ENCODE results near the gene ATP6V0A1. TPM values are rescaled to one million over a fixed set of nuclear protein-coding genes. Genes with fewer than 3 reads are reported as not detected.

Gene ATP6V0A1
- total RNA-seq, 2 experiments from 2014 or later: 10.4 to 14.4 TPM

GRCh38 chr17:42428141-42428944 lies 30.3 kb upstream of the ATP6V0A1 start:
- intact Hi-C loops (cut with DNase I, micrococcal nuclease): loop anchor here (1.0 kb wide), 1 partner anchor 89 kb away; no protein-coding TSS in a partner anchor
- TF ChIP-seq, protein P1, sequence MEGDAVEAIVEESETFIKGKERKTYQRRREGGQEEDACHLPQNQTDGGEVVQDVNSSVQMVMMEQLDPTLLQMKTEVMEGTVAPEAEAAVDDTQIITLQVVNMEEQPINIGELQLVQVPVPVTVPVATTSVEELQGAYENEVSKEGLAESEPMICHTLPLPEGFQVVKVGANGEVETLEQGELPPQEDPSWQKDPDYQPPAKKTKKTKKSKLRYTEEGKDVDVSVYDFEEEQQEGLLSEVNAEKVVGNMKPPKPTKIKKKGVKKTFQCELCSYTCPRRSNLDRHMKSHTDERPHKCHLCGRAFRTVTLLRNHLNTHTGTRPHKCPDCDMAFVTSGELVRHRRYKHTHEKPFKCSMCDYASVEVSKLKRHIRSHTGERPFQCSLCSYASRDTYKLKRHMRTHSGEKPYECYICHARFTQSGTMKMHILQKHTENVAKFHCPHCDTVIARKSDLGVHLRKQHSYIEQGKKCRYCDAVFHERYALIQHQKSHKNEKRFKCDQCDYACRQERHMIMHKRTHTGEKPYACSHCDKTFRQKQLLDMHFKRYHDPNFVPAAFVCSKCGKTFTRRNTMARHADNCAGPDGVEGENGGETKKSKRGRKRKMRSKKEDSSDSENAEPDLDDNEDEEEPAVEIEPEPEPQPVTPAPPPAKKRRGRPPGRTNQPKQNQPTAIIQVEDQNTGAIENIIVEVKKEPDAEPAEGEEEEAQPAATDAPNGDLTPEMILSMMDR (IDR thresholded peaks at IDR 0.05): peak; percentile 71
- Mint-ChIP-seq H3K4me1 (ENCODE audit: low read depth) (peaks cover 1% of the 10 kb centered on the region), H3K27ac (no peak overlapping the region), H3K36me3 (ENCODE audit: low read depth) (no peaks in the 10 kb centered on the region), H3K27me3 (peaks cover 32% of the 10 kb centered on the region), H3K9me3 (no peaks in the 10 kb centered on the region), H3K4me3 (no peak overlapping the region)
- peaks cover 0 to under 1% of the 10 kb centered on the region in 2 experiments for H3K9me3 ChIP-seq (ENCODE audit: control insufficient read depth in 1 of 2, insufficient read depth in 1 of 2, low read length in 2 of 2)
- H3K27me3 ChIP-seq (ENCODE audit: control insufficient read depth in 1 of 2, insufficient read depth in 2 of 2, low read length in 2 of 2): peaks cover 8 to 11% of the 10 kb centered on the region in 2 experiments
- no peaks in the 10 kb centered on the region for H3K36me3 ChIP-seq (ENCODE audit: insufficient read depth, low read length)
- peak in 12 of 14 experiments; percentile 17 to 75 (median 32) for DNase-seq
- ChIA-PET POLR2A (interaction anchor here (0.6 to 1.4 kb wide), 3 partner anchors 13 to 112 kb away, joined by 3 to 4 read pairs (median 3); no protein-coding TSS in a partner anchor), CTCF (interaction anchor here (0.9 to 2.2 kb wide), 7 partner anchors 11 to 110 kb away, joined by 3 to 18 read pairs (median 3); no protein-coding TSS in a partner anchor)
- no peak overlapping the region for H3K27ac ChIP-seq (ENCODE audit: low read depth in 1 of 2, low read length in 2 of 2)
- H3K4me1 ChIP-seq (ENCODE audit: insufficient read depth, low read length): peaks cover 5% of the 10 kb centered on the region
- H3K4me3 ChIP-seq (ENCODE audit: low read length): no peak overlapping the region
- peak; percentile 80 for ATAC-seq (ENCODE audit: poor library complexity)

DNA sequence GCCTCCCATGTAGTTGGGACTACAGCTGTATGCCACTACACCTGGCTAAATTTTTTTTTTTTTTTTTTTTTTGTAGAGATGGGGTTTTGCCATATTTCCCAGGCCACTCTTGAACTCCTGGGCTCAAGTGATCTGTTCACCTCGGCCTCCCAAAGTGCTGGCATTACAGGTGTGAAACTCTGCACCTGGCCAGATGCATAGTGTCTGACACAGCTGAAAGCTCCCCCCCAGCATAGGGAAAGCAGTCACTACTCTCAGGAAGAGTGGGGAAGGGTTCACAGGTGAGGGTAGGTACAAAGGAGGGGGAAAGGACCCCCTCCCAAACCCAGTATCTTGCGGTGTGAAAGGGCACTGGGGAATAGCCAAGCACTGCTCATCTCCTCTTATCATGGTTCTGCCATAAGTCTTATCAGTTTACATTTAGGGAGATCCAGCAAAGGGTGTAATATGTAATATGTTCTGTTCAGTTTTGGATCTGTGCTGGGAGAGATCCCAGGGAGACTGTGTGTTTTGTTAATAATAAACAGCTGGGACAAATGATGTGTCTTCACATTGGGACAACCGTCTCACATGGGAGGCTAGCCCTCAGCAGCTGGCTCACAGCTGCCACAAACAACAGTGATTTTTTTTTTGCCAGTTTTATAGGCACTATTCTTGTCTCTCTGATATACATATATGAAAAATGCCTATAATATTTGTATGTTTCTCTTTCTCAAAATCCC lies 28.8 kb upstream of the ATP6V0A1 start:
- no peak for DNase-seq
- Mint-ChIP-seq H3K36me3 (ENCODE audit: low read depth) (no peaks in the 10 kb centered on the region), H3K4me1 (ENCODE audit: low read depth) (no peaks in the 10 kb centered on the region), H3K9me3 (no peaks in the 10 kb centered on the region), H3K27me3 (peaks cover 24% of the 10 kb centered on the region), H3K4me3 (no peak overlapping the region), H3K27ac (no peak overlapping the region)
- no peaks in the 10 kb centered on the region for H3K36me3 ChIP-seq (ENCODE audit: insufficient read depth, low read length)
- intact Hi-C loops (cut with DNase I, micrococcal nuclease): loop anchor here in 1 of 2 experiments (10.0 kb wide), 1 partner anchor 55 kb away; no protein-coding TSS in a partner anchor
- peaks cover 3% of the 10 kb centered on the region for H3K4me1 ChIP-seq (ENCODE audit: insufficient read depth, low read length)
- H3K27me3 ChIP-seq (ENCODE audit: control insufficient read depth in 1 of 2, insufficient read depth in 2 of 2, low read length in 2 of 2): peaks cover 0 to 3% of the 10 kb centered on the region in 2 experiments
- ChIA-PET CTCF (interaction anchor here (0.9 kb wide), 1 partner anchor 97 kb away, joined by 4 read pairs; no protein-coding TSS in a partner anchor), POLR2A (interaction anchor here (0.6 kb wide), 1 partner anchor 406 kb away, joined by 3 read pairs; no protein-coding TSS in a partner anchor)
- no peak overlapping the region for H3K27ac ChIP-seq (ENCODE audit: low read depth in 1 of 2, low read length in 2 of 2)
- ATAC-seq (ENCODE audit: poor library complexity): no peak
- TF ChIP-seq, protein P1 (IDR thresholded peaks at IDR 0.05): no peak
- no peaks in the 10 kb centered on the region for H3K9me3 ChIP-seq (ENCODE audit: control insufficient read depth in 1 of 2, insufficient read depth in 1 of 2, low read length in 2 of 2)
- no peak overlapping the region for H3K4me3 ChIP-seq (ENCODE audit: low read length)

GRCh38 chr17:42431758-42432161 lies 26.9 kb upstream of the ATP6V0A1 start:
- no peaks in the 10 kb centered on the region for H3K4me1 Mint-ChIP-seq (ENCODE audit: low read depth)
- H3K36me3 ChIP-seq (ENCODE audit: insufficient read depth, low read length): no peaks in the 10 kb centered on the region
- ChIA-PET CTCF (interaction anchor here (1.6 kb wide), 1 partner anchor 86 kb away, joined by 6 read pairs; no protein-coding TSS in a partner anchor), POLR2A (no interaction called here)
- no peaks in the 10 kb centered on the region for H3K27me3 ChIP-seq (ENCODE audit: control insufficient read depth in 1 of 2, insufficient read depth in 2 of 2, low read length in 2 of 2)
- no peaks in the 10 kb centered on the region for H3K9me3 ChIP-seq (ENCODE audit: control insufficient read depth in 1 of 2, insufficient read depth in 1 of 2, low read length in 2 of 2)
- TF ChIP-seq, protein P1 (IDR thresholded peaks at IDR 0.05): no peak
- intact Hi-C loops (cut with DNase I, micrococcal nuclease): loop anchor here in 1 of 2 experiments (10.0 kb wide), 1 partner anchor 53 kb away; no protein-coding TSS in a partner anchor
- no peak for DNase-seq
- no peak overlapping the region for H3K4me3 Mint-ChIP-seq
- no peak overlapping the region for H3K27ac Mint-ChIP-seq
- ATAC-seq (ENCODE audit: poor library complexity): no peak
- H3K27ac ChIP-seq (ENCODE audit: low read depth in 1 of 2, low read length in 2 of 2): no peak overlapping the region
- H3K4me1 ChIP-seq (ENCODE audit: insufficient read depth, low read length): peaks cover 3% of the 10 kb centered on the region
- H3K36me3 Mint-ChIP-seq (ENCODE audit: low read depth): no peaks in the 10 kb centered on the region
- no peak overlapping the region for H3K4me3 ChIP-seq (ENCODE audit: low read length)
- peaks cover 19% of the 10 kb centered on the region for H3K27me3 Mint-ChIP-seq
- H3K9me3 Mint-ChIP-seq: no peaks in the 10 kb centered on the region
